ENCODE measurements around the gene IGFBP5.

The IGFBP5 gene

DNA sequence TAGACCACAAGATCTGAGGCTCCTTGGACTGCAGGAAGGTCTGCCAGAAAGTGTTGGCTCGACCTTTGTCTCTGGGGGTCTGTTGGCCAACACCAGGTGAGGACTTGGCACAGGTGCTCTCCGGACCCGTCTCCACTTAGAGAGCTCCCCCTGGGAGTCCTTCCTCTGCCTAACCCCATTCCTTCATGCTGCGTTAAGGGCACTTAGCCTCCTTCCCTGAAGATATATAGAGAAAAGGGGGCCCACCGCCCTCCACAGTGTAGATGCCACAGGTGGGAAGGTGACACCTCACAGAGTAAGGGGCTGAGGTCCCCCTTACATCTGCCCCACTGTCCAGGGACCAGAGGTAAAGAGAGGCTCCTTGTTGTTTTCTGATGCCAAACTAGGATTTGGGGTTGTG, 8.2 kb downstream of the IGFBP5 start:
- no peak for DNase-seq

DNA sequence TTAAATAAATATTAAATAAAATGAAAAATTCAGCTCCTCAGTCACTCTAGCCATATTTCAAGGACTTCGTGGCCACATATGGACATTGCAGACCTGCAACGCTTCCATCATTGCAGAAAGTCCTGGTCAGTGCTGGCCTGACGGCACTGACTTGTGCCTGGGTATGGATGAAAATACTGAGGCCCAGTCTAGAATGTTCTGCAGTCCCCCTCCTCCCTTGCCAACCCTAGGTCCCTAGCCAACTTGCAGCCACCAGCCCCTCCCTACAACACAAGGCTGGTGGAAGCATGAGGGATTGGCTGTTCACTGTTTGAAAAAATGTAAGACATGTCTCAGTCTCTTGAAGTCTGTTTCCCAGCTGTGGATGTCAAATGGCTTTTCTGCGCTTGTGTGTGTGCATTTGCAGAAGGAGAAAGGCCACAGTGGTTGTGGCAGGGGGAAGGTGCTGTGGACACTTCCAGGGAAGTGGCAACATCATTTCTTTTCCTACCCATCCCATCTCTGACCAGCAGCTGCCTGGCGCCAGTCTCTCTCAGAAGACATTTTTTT, 9.9 kb downstream of the IGFBP5 start:
- no peak for DNase-seq

DNA sequence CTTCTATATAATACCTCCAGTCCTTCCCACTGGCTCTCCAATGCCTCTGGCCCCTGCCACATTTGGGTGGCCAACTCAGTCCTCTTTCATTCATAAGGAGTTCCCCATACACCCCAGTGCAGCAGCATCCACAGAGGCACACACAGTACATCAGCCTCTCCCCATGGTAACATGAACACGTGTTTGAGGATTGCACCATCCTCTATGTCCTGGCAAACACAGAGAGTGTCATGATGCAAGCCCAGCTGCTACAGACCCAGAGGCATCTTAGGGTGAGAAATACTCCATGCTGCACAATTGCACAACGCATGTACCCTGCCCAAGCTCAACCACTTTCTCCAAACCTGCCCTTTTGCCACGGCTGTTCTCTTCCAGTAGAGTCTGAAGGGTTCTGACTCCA, 11.5 kb downstream of the IGFBP5 start:
- no peak for DNase-seq

DNA sequence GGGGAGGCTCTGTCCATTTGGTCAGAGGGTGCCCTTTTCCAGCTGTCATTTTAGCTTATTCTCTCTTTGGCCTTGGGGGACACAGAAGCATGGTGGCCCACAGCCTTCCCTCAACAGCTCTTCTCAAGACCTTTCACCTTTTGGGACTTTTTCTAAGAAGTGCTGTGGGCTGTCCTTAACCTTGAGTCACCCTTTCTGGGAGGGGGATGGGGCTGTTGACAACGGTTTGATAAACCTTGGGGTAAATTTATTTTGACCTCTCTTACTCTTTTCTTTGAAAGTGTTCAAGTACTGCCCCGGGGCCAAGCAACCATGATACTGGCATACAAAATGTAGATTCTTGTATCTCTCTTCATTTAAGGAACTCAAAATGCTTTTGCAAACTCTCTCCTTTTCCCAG, 13.7 kb downstream of the IGFBP5 start:
- no peak for DNase-seq

DNA sequence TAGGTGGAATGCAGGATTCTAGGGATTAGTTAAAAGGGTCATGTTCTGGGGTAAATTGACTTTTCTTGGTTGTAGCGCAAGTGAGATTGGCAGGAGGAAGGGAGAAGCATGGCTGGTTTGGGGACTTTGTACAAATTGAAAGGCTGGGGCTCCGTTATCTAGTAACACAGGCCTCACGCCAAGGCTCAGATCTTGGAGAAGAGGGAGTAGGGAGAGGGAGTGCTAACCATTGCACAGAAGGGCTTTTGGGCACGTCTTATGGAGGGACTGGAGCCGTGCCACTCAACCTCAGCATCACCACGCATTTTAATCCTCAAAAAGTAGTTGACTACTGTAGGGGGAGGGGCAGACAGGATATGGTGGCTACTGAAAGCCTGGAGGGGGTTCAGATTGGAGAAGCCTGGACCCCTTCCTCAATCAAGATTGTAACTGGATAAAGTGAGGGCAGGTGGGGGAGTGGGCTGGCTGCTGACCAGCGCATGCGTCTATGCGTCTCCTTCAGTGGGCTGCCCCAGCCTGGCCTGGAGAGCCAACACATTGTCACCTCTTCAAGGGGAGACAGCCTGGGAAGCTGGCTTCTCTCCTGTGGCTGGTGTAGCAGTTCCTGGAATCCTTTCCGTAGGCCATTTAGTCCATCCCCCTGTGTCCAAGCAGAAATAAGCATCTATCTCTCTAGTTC, 14.3 kb downstream of the IGFBP5 start:
- no peak for DNase-seq

DNA sequence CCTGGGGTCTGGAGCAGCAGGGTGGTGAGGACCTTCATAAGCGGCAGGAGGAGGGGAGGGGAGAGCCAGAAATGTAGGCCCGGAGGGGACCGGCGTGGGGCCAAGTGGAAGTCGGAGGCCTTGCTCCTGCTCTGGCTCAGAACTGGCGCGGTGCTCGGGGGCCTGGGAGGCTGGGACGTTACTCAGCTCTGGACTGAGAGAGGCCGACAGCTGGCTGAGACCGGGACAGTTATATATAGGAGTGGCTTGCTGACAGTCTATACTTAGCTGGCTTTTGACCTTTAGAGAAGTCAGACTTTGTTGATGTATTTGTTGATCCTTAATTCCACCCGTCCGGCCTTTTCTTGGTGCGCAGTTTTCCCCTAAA, 15.7 kb downstream of the IGFBP5 start:
- no peak for DNase-seq

DNA sequence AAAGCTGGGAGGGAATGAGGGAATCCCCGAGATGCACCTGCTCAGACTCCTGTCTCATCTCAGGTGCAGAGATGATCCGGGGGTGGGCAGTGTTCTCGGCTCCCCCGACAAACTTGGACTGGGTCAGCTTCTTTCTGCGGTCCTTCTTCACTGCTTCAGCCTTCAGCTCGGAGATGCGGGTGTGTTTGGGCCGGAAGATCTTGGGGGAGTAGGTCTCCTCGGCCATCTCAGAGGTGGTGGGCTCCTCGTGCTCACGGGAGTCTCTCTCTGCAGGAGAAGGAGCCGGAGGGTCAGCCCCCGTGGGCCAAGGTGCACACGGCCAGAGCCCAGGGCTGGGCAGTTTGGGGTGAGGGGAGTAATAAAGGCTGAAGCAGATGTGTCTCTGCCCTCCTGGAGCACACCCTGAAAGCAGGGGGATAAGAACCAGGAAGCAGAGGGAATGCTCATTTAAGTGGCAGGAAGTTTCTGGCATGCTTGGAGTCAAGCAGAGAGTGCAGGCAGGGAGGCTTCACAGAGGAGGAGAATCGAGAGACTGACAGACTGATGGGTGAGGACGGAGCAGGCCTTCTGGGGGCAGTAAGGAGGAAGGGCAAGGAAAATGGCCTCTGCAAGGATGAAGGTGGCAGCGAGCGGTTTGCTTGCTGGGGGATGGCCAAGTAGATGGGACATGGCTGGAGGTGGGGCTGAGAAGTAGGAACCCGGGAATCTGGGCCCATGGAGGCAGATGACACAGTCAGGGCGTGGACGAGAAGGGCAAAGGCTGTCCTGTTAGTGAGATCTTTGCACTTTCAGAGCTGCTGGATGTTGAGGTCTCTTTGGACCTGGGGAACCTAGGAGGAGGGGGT, 16.3 kb downstream of the IGFBP5 start:
- no peak for DNase-seq

DNA sequence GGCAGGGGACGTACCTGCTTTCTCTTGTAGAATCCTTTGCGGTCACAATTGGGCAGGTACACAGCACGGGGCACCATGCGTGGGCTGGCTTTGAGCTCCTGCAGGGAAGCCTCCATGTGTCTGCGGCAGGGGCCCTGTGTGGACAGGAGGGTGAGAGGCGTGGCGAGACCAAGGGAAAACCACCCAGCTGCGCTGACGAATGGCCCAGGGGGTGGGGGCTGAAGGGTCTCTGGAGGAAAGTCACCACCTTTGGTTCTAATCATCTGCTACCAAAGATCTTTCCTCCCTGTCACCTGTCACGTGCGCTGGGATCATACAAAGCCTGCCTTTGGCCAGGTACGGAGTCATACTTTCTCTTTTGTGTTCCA, 17.3 kb downstream of the IGFBP5 start:
- no peak for DNase-seq

DNA sequence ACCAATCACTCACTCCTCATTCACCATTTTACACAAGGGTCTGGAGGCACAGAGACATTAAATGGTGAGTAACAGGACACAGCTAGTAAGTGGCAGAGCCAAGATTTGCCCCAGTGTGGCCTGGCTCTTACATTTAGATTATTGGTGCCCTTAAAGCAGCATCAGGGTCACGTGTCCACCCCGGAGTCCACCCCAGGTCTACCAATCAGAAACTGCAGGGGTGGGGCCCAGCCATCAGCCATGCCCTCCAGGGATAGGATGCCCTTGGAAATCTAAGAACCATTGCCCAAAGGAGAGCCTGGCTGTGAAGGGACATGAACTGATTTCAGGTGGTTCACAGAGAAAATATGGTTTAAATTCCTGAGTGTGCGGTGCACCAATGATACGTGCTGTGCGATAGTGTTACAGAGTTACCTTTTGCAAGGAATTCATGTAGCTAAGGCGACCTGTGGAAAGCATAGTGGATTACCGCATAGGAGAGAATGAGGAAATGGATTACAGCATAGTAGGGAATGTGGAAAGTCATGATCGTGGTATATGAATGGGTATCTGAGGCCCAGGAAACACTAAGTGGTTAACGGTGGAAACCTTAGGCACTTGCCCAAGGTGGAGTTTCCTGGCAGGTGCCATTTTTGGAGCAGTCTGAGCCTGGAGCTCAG, 17.8 kb downstream of the IGFBP5 start:
- DNase-seq: no peak

DNA sequence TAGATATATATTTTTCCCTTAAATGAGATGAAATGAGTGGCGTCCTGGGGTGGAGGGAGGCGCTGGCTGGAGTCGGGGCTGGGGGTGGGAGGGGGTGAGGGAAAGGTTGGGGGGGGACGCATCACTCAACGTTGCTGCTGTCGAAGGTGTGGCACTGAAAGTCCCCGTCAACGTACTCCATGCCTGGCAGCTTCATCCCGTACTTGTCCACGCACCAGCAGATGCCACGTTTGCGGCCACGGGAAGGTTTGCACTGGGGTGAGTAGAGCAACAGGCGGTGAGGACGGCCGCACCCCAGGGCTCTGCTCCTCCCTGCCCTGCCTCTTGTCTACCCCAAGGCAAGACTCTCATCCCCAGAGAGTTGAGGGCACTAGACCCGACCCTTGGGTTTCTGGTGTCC, 18.7 kb downstream of the IGFBP5 start:
- DNase-seq: no peak

DNA sequence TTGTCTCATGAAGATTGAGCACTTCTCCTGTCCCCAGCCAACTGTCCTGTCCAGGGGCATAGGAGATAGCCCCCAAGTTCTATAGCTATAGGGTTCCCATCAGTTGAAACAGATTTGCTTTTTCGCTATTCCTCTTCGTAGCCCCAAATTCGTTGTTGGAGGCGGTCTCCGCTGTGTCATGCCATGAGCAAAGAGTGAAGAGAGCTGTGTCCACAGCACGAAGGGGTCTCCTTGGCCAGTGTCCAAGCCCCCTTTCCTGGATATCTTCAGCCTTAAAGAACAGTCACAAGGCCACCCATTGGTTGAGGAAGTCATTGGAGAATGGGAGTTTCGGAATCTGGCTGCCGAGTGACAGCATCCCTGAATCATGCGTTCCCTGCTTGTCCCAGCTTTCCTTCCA, 21.0 kb downstream of the IGFBP5 start:
- DNase-seq: no peak

DNA sequence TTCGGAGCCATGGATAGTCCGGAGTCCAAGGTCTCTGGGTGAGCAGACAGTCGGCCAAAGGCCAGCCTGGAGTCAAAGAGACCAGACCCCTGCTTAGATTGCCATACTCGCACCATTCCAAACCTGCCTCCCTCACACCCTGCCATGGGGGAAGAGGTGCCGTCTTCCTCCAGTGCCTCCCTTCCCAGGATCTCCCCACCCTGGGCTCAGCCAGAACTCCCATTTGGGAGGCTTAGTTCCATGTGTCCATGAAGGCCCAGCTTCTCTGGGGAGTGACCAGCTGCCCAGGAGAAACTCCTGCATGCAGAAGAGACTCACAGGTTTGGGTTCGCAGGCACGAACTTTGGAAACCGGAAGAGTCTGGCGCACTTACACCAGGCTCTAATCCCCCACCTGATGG, 21.7 kb downstream of the IGFBP5 start:
- no peak for DNase-seq

DNA sequence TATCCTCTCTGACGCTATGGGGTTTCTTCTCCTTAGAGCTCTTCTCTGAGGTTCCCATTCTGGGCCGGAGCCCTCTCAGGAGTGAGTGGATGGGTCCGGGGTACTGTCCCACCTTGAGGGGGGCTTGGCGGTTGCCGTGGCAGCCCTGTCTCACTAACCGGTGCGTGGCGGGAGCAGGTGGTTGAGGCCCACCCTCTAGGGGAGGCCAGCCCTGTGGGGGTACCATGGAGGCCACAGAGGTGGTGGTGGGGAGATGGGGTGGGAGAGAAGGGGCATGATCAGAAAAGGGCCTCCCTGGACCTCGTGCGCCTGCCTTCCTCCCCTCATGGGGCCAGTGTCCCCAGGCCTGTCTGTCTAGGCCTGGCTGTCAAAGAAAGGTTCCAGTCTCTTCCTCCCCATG, 22.3 kb downstream of the IGFBP5 start:
- DNase-seq: no peak

DNA sequence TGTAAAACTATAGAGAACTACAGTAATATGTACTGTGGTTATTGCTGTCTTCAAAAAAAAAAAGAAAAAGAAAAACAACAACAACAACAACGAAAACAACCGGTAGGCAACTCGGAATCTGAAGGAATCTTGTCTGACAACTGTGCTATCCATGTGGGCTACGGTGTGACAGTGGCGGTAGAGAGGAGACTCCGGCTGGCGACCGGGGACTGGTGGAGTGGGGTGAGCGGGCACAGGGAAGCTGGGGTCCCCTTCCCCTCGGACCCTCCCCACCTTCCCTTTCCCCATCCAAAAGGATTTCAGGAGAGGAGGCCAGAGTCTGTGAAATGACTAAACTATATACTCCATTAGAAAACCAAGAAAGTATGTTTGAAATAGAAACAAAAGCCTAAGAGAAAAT, 22.9 kb downstream of the IGFBP5 start:
- DNase-seq: no peak

DNA sequence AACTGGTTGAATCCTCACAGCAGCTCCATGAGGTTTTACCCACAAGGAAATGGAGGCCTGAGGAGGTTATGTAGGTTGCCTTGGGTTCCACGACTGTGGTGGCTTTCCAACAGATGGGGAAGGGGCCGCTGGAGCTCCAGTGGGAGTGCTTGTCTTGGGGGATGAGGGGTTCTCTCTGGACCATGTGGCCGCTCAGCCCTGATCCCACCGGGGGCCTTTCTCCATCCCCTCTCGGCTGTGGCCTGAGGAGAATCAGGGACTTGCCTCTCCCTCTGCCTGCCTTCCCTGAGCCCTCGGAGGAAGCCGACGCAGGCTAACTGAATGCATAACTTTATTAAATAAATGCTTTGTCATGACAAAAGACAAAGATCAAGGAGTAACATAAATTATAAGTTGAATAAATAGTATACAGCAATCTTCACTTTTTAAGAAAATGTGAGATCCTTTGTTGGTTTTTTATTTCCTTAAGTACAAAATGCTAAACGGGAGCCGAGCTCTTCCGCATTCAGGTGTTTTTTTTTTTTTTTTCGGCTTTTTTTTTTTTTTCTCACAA, 23.5 kb downstream of the IGFBP5 start:
- DNase-seq: no peak

DNA sequence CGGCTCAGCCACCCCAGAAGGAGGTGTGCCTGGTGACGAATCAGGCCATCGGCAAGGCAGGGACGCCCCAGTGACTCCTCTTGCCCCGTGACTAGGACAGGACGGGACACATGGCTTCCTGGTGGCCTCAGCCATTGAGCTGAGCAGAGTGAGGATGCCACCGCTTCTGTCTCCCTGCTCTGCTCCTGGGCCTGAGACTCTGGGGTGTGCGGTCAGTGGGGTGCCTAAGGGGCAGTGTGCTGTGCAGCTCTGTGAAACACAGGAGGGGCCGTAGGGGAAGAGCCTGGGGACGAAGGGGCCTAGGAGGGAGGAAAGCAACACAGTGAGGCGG, 24.3 kb downstream of the IGFBP5 start:
- no peak for DNase-seq

DNA sequence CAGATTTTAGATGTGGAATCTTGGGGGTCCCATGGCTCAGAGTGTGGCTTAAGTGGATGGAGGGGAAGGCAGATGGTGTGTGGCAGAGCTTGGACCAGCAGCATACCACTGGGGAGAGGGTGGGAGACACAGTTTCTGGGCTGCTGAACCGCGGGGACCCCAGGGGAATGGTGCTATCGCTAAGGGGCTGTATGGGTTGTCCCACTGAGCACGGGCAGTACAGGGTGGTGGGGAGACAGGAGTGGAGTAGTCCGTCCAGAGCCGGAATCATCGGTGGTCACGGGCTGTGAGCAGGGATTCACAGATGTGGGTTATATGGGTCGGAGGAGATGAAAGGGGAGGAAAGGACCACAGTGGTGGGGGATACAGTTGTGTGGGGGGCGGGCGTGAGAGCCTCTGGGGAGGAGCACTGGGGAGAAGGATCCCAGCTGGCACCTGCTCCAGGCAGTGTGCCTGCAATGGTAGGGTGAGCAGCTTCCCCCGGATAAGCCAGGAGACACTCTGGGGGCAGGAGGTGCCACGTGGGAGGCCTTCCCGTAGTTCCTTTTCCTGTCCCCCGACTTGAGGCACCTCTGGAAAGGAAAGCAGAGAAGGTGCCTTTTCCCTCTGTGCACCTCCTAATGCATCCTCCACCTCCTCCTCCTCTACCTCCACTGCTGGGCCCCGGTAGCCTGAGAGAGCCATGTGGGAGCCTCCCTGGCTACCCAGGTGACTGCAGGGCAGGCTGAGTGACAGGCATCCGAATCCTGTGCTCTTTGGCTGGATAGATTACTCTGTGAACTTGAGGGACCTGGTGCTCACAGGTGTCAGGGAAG, 24.9 kb downstream of the IGFBP5 start:
- DNase-seq: no peak

DNA sequence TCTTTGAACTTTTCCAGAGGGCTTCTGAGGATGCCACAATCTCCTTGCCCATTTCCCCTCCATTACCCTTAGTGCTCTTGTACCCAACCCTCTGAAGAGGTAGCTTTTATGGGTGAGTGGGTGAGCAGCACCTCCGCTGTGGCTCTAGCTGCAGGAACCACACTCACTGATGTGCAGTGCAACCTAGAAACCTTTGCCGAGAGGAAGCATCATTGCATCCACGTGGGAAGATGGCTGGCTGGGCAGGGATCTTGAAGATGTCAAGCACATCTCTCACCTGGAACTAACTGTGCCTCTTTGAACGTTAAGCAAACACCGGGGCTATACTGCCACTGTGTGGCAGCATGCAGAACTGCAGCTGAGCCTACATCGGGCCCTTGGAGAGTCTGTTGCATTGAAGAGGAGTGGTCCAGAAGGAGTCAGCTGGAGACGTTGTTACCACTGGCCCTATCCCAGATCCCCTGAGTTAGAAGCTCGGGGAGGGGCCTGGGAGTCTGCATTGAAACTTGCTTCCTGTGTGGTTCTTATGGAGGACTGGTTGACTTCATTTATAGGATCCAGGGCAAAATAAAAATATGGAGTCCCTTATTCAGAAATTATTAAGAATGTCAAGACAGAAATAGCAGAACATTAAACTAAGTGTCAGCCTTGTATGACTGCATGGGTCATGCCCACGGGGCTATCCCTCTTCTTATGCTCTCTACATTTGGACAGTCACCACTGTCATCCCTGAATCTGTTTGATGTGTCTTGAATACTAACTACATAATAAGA, 28.7 kb downstream of the IGFBP5 start:
- DNase-seq: peak; percentile 75

DNA sequence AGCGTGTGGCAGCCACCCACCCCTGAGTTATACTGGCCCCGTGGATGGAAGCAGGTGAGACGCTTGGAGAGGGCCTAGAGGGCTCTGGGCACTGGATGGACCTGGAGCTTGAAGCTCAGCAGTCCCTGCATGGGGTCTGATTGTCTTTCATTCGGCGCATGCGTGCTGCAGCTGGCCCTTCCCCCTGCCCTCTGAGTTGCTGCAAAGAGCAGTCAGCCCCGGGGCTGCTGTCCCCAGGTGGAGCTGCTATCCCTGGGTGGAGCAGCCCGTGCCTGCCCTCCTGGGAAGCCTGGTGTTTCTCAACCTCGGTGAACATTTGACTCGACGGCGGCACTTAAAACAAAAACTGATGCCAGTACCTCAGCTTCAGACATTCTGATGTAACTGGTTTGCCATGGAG, 29.6 kb downstream of the IGFBP5 start:
- DNase-seq: no peak

DNA sequence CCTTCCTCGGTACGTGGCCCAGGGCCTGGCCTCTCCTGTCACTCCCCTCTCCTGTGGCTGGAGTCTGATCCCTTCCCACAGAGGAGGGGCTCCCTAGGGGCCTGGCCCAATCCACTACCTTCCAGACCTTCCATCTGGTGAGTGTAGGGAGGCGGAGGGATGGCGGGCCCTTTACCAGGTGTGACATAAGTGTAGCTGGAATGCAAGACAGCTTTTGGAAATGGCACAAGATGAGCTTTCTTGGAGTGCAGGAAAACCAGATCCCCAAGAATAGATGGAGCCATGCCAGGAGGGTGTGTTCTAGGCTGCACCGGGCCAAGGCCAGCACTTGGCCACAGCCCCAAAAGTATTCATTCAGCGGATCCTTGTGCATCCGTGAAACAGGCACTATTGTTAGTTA, 30.1 kb downstream of the IGFBP5 start:
- DNase-seq: no peak

DNA sequence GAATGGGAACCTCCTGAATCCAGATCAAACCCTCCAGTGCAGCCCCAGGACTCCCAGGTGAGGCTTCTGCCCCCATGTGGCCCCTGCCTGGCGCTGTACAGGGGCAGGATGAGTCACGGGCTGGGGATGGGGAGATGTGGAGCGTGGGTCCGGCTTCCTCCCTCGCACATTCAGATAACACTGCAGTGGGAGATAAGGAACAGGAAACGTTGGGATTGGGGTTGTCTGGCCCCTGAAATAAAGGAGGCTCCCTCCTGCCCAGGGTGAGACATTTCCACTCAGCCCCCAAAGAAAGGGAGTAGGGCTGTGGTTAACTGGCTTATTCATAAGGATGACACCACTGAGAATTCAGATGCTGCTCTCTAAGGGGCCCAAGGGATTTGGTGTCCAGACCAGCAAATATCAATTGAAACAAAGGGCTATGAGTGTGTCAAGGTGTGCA, 30.7 kb downstream of the IGFBP5 start:
- DNase-seq: no peak

DNA sequence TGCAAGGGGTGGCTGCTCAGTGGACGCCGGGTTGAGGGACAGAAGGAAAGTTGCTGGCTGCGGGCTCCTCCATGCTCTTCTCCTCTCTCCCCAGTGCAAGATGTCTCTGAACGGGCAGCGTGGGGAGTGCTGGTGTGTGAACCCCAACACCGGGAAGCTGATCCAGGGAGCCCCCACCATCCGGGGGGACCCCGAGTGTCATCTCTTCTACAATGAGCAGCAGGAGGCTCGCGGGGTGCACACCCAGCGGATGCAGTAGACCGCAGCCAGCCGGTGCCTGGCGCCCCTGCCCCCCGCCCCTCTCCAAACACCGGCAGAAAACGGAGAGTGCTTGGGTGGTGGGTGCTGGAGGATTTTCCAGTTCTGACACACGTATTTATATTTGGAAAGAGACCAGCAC, 31.5 kb downstream of the IGFBP5 start:
- DNase-seq: no peak

All from stimulated activated CD8-positive, alpha-beta memory T cell treated with anti-CD3 and anti-CD28 coated beads, Interleukin-4, amount 100 ng/mL, for 48 hours (primary cell).